ENCODE data around the gene VAMP8. TPM values are rescaled to one million over a fixed set of nuclear protein-coding genes. Genes with fewer than 3 reads are reported as not detected.

Gene VAMP8
- polyA plus RNA-seq, 1 experiment = 0.70 TPM

DNA sequence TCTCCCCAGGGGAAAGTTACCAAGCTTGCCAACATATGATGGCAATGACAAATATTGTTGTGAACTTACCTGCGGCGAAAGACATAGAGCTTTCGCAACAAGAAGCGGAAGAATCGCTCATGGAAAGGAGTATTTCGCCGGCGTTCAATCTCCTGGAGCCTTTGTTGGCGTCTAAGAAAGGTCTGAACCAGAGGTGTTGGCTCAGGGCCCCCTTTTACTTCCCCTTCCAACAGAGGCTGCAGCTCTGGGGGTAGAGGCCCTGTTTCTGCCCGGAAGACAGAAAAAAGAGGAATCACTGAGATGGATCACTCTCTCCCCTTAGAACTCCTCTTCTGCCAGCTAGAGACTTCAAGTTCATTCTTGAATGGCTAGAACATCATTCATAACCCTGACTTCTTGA is 26.9 kb upstream of the VAMP8 start:
- Histone ChIP-seq H3K4me3 (ENCODE audit: low read depth, low read length) (no peak overlapping the region), H3K27me3 (ENCODE audit: control insufficient read depth, insufficient read depth, low read length) (no peaks in the 10 kb centered on the region), H3K36me3 (ENCODE audit: control insufficient read depth, insufficient read depth, low read length) (peaks cover 26% of the 10 kb centered on the region)
- ChIA-PET CTCF (interaction anchor here (0.8 to 19.5 kb wide), 15 partner anchors 10 to 484 kb away, joined by 3 to 460 read pairs (median 6); partner anchors contain the start of genes GGCX, MAT2A, RNF181 and SH2D6), POLR2A (interaction anchor here (0.9 kb wide), 1 partner anchor 10 kb away, joined by 4 read pairs; no protein-coding TSS in a partner anchor)
- TF ChIP-seq, protein P1, sequence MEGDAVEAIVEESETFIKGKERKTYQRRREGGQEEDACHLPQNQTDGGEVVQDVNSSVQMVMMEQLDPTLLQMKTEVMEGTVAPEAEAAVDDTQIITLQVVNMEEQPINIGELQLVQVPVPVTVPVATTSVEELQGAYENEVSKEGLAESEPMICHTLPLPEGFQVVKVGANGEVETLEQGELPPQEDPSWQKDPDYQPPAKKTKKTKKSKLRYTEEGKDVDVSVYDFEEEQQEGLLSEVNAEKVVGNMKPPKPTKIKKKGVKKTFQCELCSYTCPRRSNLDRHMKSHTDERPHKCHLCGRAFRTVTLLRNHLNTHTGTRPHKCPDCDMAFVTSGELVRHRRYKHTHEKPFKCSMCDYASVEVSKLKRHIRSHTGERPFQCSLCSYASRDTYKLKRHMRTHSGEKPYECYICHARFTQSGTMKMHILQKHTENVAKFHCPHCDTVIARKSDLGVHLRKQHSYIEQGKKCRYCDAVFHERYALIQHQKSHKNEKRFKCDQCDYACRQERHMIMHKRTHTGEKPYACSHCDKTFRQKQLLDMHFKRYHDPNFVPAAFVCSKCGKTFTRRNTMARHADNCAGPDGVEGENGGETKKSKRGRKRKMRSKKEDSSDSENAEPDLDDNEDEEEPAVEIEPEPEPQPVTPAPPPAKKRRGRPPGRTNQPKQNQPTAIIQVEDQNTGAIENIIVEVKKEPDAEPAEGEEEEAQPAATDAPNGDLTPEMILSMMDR (IDR thresholded peaks at IDR 0.05; ENCODE audit: insufficient read depth, low read depth, low read length) = no peak
- no peak for DNase-seq (ENCODE audit: low read depth)

DNA sequence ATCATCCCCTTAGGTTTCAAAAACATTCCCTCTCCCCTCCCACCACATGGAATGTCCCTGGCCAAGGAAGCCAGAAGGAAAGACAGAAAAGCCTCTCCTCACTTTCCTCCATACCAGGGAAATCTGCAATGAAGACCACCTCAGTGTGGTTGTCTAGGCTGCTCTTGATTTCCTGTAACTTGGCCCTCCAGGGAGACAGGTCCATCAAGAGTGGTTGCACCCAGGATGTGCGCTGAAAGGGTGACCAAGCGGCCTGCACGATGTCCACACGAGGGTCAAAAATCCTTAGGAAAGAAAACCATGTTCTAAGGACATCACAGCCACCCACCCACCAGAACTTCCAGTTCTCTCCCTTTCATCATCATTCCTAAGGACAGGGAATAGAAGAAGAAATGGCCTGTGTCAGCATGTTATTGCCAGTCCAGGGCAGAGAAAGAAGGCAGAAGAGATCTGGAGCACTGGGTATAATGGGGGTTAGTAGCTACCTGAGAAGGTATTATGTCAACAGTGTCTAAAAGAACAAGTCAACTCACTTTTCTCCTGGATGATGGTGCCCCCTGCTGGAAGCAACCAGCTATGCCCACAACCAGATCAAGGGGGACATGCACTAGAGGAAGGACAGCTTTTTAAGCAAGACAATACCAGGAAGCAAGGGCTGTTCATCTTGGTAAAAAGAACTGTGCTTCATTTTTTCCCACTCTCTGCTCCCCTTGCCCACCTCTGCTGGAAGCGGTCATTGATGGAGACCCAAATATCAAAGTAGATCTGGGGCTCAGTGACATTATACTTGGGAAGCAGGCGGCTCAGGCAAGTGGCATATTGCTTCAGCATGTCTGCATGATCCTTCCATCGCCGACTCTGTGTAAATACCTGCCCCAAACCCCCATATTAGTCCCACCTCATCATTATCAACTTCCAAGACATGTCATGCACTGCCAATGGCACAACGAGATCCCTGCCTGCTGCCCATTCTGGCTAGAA is 25.4 kb upstream of the VAMP8 start:
- no peaks in the 10 kb centered on the region for H3K27me3 ChIP-seq (ENCODE audit: control insufficient read depth, insufficient read depth, low read length)
- no peak overlapping the region for H3K4me3 ChIP-seq (ENCODE audit: low read depth, low read length)
- DNase-seq (ENCODE audit: low read depth) = no peak
- TF ChIP-seq, protein P1 (IDR thresholded peaks at IDR 0.05; ENCODE audit: insufficient read depth, low read depth, low read length) = peak; percentile 89
- H3K36me3 ChIP-seq (ENCODE audit: control insufficient read depth, insufficient read depth, low read length) = peaks cover 26% of the 10 kb centered on the region
- CTCF ChIA-PET = interaction anchor here (0.6 to 19.5 kb wide), 23 partner anchors 8 to 242 kb away, joined by 3 to 460 read pairs (median 4); partner anchors contain the start of genes GGCX, MAT2A, RNF181 and SH2D6
- POLR2A ChIA-PET = interaction anchor here (0.9 kb wide), 2 partner anchors 131 to 158 kb away, joined by 3 read pairs; no protein-coding TSS in a partner anchor

DNA sequence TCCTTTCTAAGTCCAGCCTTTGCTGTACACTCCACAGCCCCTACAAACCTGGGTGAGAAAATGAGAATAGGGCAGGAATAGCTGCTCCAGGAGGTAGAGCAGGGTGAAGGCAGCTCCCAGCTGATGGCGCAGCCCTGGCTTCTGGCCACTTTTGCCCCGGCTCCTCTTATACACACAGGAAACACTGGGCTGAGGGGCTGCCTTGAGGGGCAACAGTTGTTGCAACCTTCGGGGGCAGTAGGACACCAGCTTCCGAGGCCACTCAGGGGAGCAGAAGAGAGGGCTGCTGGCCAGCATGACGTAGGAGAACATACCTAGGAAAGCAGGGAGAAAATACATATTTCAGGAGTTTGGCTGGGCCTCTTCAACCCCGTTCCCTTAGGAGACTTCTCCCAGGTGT is 24.2 kb upstream of the VAMP8 start:
- TF ChIP-seq, protein P1 (IDR thresholded peaks at IDR 0.05; ENCODE audit: insufficient read depth, low read depth, low read length) = no peak
- Histone ChIP-seq H3K36me3 (ENCODE audit: control insufficient read depth, insufficient read depth, low read length) (peaks cover 28% of the 10 kb centered on the region), H3K4me3 (ENCODE audit: low read depth, low read length) (no peak overlapping the region), H3K27me3 (ENCODE audit: control insufficient read depth, insufficient read depth, low read length) (no peaks in the 10 kb centered on the region)
- DNase-seq (ENCODE audit: low read depth) = no peak
- CTCF ChIA-PET = interaction anchor here (1.1 to 19.5 kb wide), 6 partner anchors 13 to 253 kb away, joined by 3 to 460 read pairs (median 5); partner anchors contain the start of genes MAT2A and SH2D6
- POLR2A ChIA-PET = interaction anchor here (0.7 kb wide), 1 partner anchor 132 kb away, joined by 5 read pairs; no protein-coding TSS in a partner anchor

DNA sequence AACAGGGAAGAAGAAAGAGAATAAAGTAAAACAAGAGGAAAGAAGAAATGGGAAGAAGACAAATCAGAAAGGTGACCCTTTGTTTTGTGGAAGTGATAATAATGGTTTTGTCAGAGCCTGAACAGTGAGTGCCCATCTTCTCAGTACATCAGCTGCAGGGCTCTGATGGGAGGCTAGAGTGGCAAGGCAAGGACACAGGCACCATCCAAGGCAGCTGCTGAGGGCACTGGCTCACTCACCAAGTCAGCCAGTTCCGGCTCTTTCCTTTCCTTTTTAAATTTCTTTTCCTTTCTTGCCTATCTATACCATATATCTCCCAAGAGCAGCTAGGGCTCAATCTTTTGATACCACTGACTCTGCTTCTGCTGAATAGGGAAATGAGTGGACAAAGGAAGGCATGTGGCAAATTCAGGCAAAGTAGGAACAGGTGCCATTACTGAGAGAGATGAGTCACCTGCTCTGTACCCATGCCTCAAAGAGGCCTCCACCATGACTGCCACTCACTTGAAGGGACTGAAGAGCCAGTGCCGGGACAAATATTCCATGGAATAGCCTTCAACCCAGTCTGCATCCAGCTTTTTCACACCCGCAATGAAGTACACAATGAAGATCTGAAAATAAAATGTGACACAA is 22.3 kb upstream of the VAMP8 start:
- Histone ChIP-seq H3K27me3 (ENCODE audit: control insufficient read depth, insufficient read depth, low read length) (no peaks in the 10 kb centered on the region), H3K4me3 (ENCODE audit: low read depth, low read length) (no peak overlapping the region), H3K36me3 (ENCODE audit: control insufficient read depth, insufficient read depth, low read length) (peaks cover 29% of the 10 kb centered on the region)
- POLR2A ChIA-PET = no interaction called here
- TF ChIP-seq, protein P1 (IDR thresholded peaks at IDR 0.05; ENCODE audit: insufficient read depth, low read depth, low read length) = no peak
- CTCF ChIA-PET = interaction anchor here (1.0 to 19.5 kb wide), 3 partner anchors 128 to 488 kb away, joined by 3 to 460 read pairs (median 4); partner anchors contain the start of gene SH2D6
- DNase-seq (ENCODE audit: low read depth) = no peak
